ENCODE measurements around the gene JARID2.

The JARID2 gene

DNA sequence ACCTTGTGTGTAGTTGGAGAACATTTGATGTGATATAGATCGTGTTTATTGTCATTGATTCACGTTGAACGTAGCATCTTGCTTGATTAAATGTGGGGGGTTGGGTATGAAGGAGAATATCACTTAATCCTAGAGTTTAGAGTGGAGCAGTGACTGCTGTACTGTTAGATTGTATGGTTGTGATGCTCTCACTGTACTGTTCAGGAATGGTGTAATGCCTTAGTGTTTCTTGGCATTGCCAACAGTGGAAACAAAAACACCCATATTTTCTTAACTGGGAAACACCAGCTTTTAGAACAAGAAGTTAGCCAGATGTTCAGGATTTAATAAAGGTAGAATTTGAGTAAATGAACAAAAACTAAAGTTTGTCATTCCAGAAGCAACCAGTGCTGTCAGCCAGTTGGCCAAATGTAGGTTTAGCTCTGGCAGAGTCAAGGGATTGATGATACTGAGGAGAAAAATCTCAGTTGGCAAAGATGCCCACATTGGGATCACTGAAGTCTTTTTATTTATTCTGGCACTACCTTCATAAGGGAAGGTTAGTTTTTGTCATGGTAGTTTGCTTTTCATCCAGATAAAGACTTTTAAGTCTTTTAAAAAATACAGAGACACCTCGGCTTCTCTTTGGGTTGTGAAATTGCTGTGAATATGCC, 129.9 kb downstream of the JARID2 start:
- H3K79me2 ChIP-seq (ENCODE audit: insufficient read depth, low read length) = no peaks in the 10 kb centered on the region
- no peaks in the 10 kb centered on the region for H3F3A ChIP-seq (ENCODE audit: insufficient read depth)
- H2AFZ ChIP-seq (ENCODE audit: low read depth, low read length, severe bottlenecking) = no peak overlapping the region
- H3K36me3 ChIP-seq (ENCODE audit: low read length) = no peaks in the 10 kb centered on the region
- H3K4me3 ChIP-seq (ENCODE audit: insufficient read depth, low read length, poor library complexity, severe bottlenecking) = no peak overlapping the region
- H3K27me3 ChIP-seq (ENCODE audit: low read length) = no peaks in the 10 kb centered on the region
- H3K9ac ChIP-seq (ENCODE audit: low read length) = no peak overlapping the region
- H4K20me1 ChIP-seq (ENCODE audit: low read depth, low read length) = no peaks in the 10 kb centered on the region
- H3K27ac ChIP-seq (ENCODE audit: low read depth, low read length) = no peak overlapping the region
- H3K9me2 ChIP-seq (replicated peaks; ENCODE audit: insufficient read depth, low read length) = no peaks in the 10 kb centered on the region
- no peaks in the 10 kb centered on the region for H3K9me3 ChIP-seq (ENCODE audit: insufficient read depth, low read length)
- no peak overlapping the region for H3K4me2 ChIP-seq (ENCODE audit: low read depth, low read length, poor library complexity, severe bottlenecking)
- TF ChIP-seq EZH2phosphoT487 (conservative IDR thresholded peaks at IDR 0.05; ENCODE audit: low read length) = no peak

- Histone ChIP-seq H3F3A (ENCODE audit: insufficient read depth) (no peaks in the 10 kb centered on the region), H3K9ac (ENCODE audit: low read length) (no peak overlapping the region), H3K79me2 (ENCODE audit: insufficient read depth, low read length) (no peaks in the 10 kb centered on the region), H4K20me1 (ENCODE audit: low read depth, low read length) (no peaks in the 10 kb centered on the region), H3K9me2 (replicated peaks; ENCODE audit: insufficient read depth, low read length) (no peaks in the 10 kb centered on the region), H3K4me2 (ENCODE audit: low read depth, low read length, poor library complexity, severe bottlenecking) (no peak overlapping the region), H2AFZ (ENCODE audit: low read depth, low read length, severe bottlenecking) (no peak overlapping the region), H3K4me3 (ENCODE audit: insufficient read depth, low read length, poor library complexity, severe bottlenecking) (no peak overlapping the region), H3K36me3 (ENCODE audit: low read length) (no peaks in the 10 kb centered on the region), H3K27ac (ENCODE audit: low read depth, low read length) (no peak overlapping the region), H3K9me3 (ENCODE audit: insufficient read depth, low read length) (no peaks in the 10 kb centered on the region), H3K27me3 (ENCODE audit: low read length) (no peaks in the 10 kb centered on the region)
- TF ChIP-seq EZH2phosphoT487 (conservative IDR thresholded peaks at IDR 0.05; ENCODE audit: low read length) = no peak
- no peak for TF ChIP-seq CTCF (IDR thresholded peaks at IDR 0.05; ENCODE audit: insufficient read depth, low read length, poor library complexity, severe bottlenecking)
Observed at GRCh38 chr6:15376900-15377487, 131.1 kb downstream of the JARID2 start.

DNA sequence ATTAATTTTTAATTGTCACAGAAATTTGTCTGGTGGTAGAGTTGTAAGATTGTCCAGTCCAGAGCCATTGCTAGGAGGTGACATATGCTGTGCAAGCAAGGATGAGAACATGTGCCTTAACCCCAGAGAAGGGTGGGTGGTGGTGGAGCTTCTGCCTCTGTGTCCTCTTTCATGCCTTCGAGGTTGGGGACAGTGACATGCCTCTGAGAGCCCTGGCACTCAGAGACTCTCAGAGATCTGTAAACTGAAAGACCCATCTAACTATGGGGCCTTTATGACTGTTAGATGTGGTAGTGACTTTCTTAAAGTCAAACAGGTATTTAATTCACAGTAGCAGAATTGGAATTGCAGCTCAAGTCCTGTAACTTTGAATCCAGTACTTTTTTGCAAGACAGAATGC, 132.4 kb downstream of the JARID2 start:
- H4K20me1 ChIP-seq (ENCODE audit: low read depth, low read length) = no peaks in the 10 kb centered on the region

GRCh38 chr6:15378866-15379265, 133.0 kb downstream of the JARID2 start:
- H3K9ac ChIP-seq (ENCODE audit: low read length) = no peak overlapping the region
- H3K79me2 ChIP-seq (ENCODE audit: insufficient read depth, low read length) = no peaks in the 10 kb centered on the region
- H3F3A ChIP-seq (ENCODE audit: insufficient read depth) = no peaks in the 10 kb centered on the region
- H4K20me1 ChIP-seq (ENCODE audit: low read depth, low read length) = no peaks in the 10 kb centered on the region
- no peaks in the 10 kb centered on the region for H3K36me3 ChIP-seq (ENCODE audit: low read length)
- H3K9me2 ChIP-seq (replicated peaks; ENCODE audit: insufficient read depth, low read length) = no peaks in the 10 kb centered on the region
- H3K27ac ChIP-seq (ENCODE audit: low read depth, low read length) = no peak overlapping the region
- H3K9me3 ChIP-seq (ENCODE audit: insufficient read depth, low read length) = no peaks in the 10 kb centered on the region
- no peaks in the 10 kb centered on the region for H3K27me3 ChIP-seq (ENCODE audit: low read length)
- no peak overlapping the region for H2AFZ ChIP-seq (ENCODE audit: low read depth, low read length, severe bottlenecking)
- H3K4me2 ChIP-seq (ENCODE audit: low read depth, low read length, poor library complexity, severe bottlenecking) = no peak overlapping the region
- TF ChIP-seq CTCF (IDR thresholded peaks at IDR 0.05; ENCODE audit: insufficient read depth, low read length, poor library complexity, severe bottlenecking) (no peak), EZH2phosphoT487 (conservative IDR thresholded peaks at IDR 0.05; ENCODE audit: low read length) (no peak)
- H3K4me3 ChIP-seq (ENCODE audit: insufficient read depth, low read length, poor library complexity, severe bottlenecking) = no peak overlapping the region

More for the DNA sequence above, 132.4 kb downstream of the JARID2 start:
- Histone ChIP-seq H3K79me2 (ENCODE audit: insufficient read depth, low read length) (no peaks in the 10 kb centered on the region), H3K36me3 (ENCODE audit: low read length) (no peaks in the 10 kb centered on the region), H3K27ac (ENCODE audit: low read depth, low read length) (no peak overlapping the region), H3K4me2 (ENCODE audit: low read depth, low read length, poor library complexity, severe bottlenecking) (no peak overlapping the region), H3K9me3 (ENCODE audit: insufficient read depth, low read length) (no peaks in the 10 kb centered on the region), H3F3A (ENCODE audit: insufficient read depth) (no peaks in the 10 kb centered on the region), H3K9me2 (replicated peaks; ENCODE audit: insufficient read depth, low read length) (no peaks in the 10 kb centered on the region), H3K4me3 (ENCODE audit: insufficient read depth, low read length, poor library complexity, severe bottlenecking) (no peak overlapping the region), H2AFZ (ENCODE audit: low read depth, low read length, severe bottlenecking) (no peak overlapping the region), H3K9ac (ENCODE audit: low read length) (no peak overlapping the region), H3K27me3 (ENCODE audit: low read length) (no peaks in the 10 kb centered on the region)
- TF ChIP-seq EZH2phosphoT487 (conservative IDR thresholded peaks at IDR 0.05; ENCODE audit: low read length) = no peak

Measured in SU-DHL-6 (cell line).